ENCODE results near the gene REV1. TPM values are rescaled to one million over a fixed set of nuclear protein-coding genes. Genes with fewer than 3 reads are reported as not detected.

Gene REV1
- total RNA-seq, 1 experiment from 2014 or later, result 38.7 TPM

- ATAC-seq (no peak), DNase-seq (ENCODE audit: low spot score) (no peak)
- H3K27ac Mint-ChIP-seq, result no peak overlapping the region
- TF ChIP-seq ATF1 (CRISPR knock-in tag; IDR thresholded peaks at IDR 0.05) (no peak), NFATC4 (CRISPR knock-in tag; IDR thresholded peaks at IDR 0.05) (no peak), CDX4 (CRISPR knock-in tag; IDR thresholded peaks at IDR 0.05; ENCODE audit: borderline replicate concordance) (no peak), STAT6 (CRISPR knock-in tag; conservative IDR thresholded peaks at IDR 0.05; ENCODE audit: low read depth) (no peak), MYBL2 (CRISPR knock-in tag; IDR thresholded peaks at IDR 0.05) (no peak), EMX1 (CRISPR knock-in tag; IDR thresholded peaks at IDR 0.05) (no peak), ZNF121 (CRISPR knock-in tag; IDR thresholded peaks at IDR 0.05) (no peak), FOXJ3 (CRISPR knock-in tag; IDR thresholded peaks at IDR 0.05; ENCODE audit: borderline replicate concordance) (no peak), GABPB1 (CRISPR knock-in tag; IDR thresholded peaks at IDR 0.05) (no peak)
- CTCF ChIA-PET, result no interaction called here
- H3K27me3 Mint-ChIP-seq (ENCODE audit: low read depth), result no peaks in the 10 kb centered on the region
- peaks cover 11% of the 10 kb centered on the region for H3K9me3 Mint-ChIP-seq
- peaks cover 80% of the 10 kb centered on the region for H3K36me3 Mint-ChIP-seq
- H3K4me3 Mint-ChIP-seq, result no peak overlapping the region
- peaks cover 10% of the 10 kb centered on the region for H3K4me1 Mint-ChIP-seq
- POLR2A ChIA-PET, result no interaction called here
Observed at GRCh38 chr2:99377879-99378278, 111.9 kb downstream of the REV1 start.

- peaks cover 15% of the 10 kb centered on the region for H3K9me3 Mint-ChIP-seq
- DNase-seq (ENCODE audit: low spot score), result no peak
- H3K4me3 Mint-ChIP-seq, result no peak overlapping the region
- peaks cover 85% of the 10 kb centered on the region for H3K36me3 Mint-ChIP-seq
- ATAC-seq, result no peak
- H3K4me1 Mint-ChIP-seq, result peaks cover 10% of the 10 kb centered on the region
- H3K27ac Mint-ChIP-seq, result no peak overlapping the region; the same call in 1 of the 2 replicates
- CTCF ChIA-PET, result no interaction called here
- POLR2A ChIA-PET, result interaction anchor here (0.6 kb wide), 1 partner anchor 299 kb away, joined by 10 read pairs; no protein-coding TSS in a partner anchor
- TF ChIP-seq SMAD4 (CRISPR knock-in tag; IDR thresholded peaks at IDR 0.05), result no peak
- TF ChIP-seq CDX4 (CRISPR knock-in tag; IDR thresholded peaks at IDR 0.05; ENCODE audit: borderline replicate concordance), result no peak
- TF ChIP-seq FOXK1 (CRISPR knock-in tag; IDR thresholded peaks at IDR 0.05), result no peak
- no peak for TF ChIP-seq MAX (CRISPR knock-in tag; IDR thresholded peaks at IDR 0.05)
- TF ChIP-seq EMX1 (CRISPR knock-in tag; IDR thresholded peaks at IDR 0.05), result no peak
- TF ChIP-seq RELA (CRISPR knock-in tag; IDR thresholded peaks at IDR 0.05; ENCODE audit: borderline replicate concordance), result no peak
- no peak for TF ChIP-seq MXD4 (CRISPR knock-in tag; IDR thresholded peaks at IDR 0.05; ENCODE audit: borderline replicate concordance)
- TF ChIP-seq GTF2I (CRISPR knock-in tag; conservative IDR thresholded peaks at IDR 0.05), result no peak
- no peak for TF ChIP-seq FOXJ3 (CRISPR knock-in tag; IDR thresholded peaks at IDR 0.05; ENCODE audit: borderline replicate concordance)
- TF ChIP-seq ATF3 (CRISPR knock-in tag; conservative IDR thresholded peaks at IDR 0.05), result no peak
- no peak for TF ChIP-seq NFE2L1 (CRISPR knock-in tag; IDR thresholded peaks at IDR 0.05)
- no peak for TF ChIP-seq ZNF512 (CRISPR knock-in tag; IDR thresholded peaks at IDR 0.05; ENCODE audit: borderline replicate concordance)
- no peaks in the 10 kb centered on the region for H3K27me3 Mint-ChIP-seq (ENCODE audit: low read depth)
Observed at GRCh38 chr2:99376254-99376864, 113.5 kb downstream of the REV1 start.

Measured in WTC11 (cell line).